ENCODE measurements around the gene YWHAG. TPM values are rescaled to one million over a fixed set of nuclear protein-coding genes. Genes with fewer than 3 reads are reported as not detected.

YWHAG gene
- total and polyA plus RNA-seq, 2 of the 13 experiments (the other 11 are each of a cell fraction or from before 2014, with no cell fraction given) = 36.9 to 67.5 TPM

GRCh38 chr7:76314042-76314721, 44.6 kb downstream of the YWHAG start (continued):
- TF ChIP-seq STAT5B (CRISPR knock-in tag; IDR thresholded peaks at IDR 0.05) (no peak), RFXANK (CRISPR knock-in tag; IDR thresholded peaks at IDR 0.05) (peak; percentile 75; the same call in 1 of the 2 replicates), NONO (IDR thresholded peaks at IDR 0.05) (no peak), NONO (CRISPR knock-in tag; conservative IDR thresholded peaks at IDR 0.05) (peak; percentile 81), ZMYM4 (CRISPR knock-in tag; IDR thresholded peaks at IDR 0.05) (peak; percentile 83), FIP1L1 (IDR thresholded peaks at IDR 0.05; ENCODE audit: borderline replicate concordance, insufficient read depth, low read depth, low read length) (no peak), ZFP36L2 (CRISPR knock-in tag; IDR thresholded peaks at IDR 0.05) (0 out of 2 replicates have a peak, but pooled peaks have one; percentile 49), ZMYM3 (CRISPR knock-in tag; IDR thresholded peaks at IDR 0.05) (peak; percentile 85), HMGXB4 (CRISPR knock-in tag; IDR thresholded peaks at IDR 0.05; ENCODE audit: borderline replicate concordance in 1 of 2, low read depth in 1 of 2) (peak; percentile 94 to 98), MEIS1 (CRISPR knock-in tag; IDR thresholded peaks at IDR 0.05; ENCODE audit: borderline replicate concordance) (no peak), CTCF (CRISPR knock-in tag; IDR thresholded peaks at IDR 0.05) (peak; percentile 100), ASH2L (IDR thresholded peaks at IDR 0.05; ENCODE audit: insufficient read length, low read depth, low read length) (no peak), JDP2 (CRISPR knock-in tag; IDR thresholded peaks at IDR 0.05; ENCODE audit: borderline replicate concordance) (no peak), NFE2 (CRISPR knock-in tag; IDR thresholded peaks at IDR 0.05) (no peak), RAD51 (IDR thresholded peaks at IDR 0.05; ENCODE audit: borderline replicate concordance) (no peak), ZNF800 (CRISPR knock-in tag; IDR thresholded peaks at IDR 0.05) (0 out of 2 replicates have a peak, but pooled peaks have one; percentile 64), CSRNP2 (CRISPR knock-in tag; conservative IDR thresholded peaks at IDR 0.05; ENCODE audit: low read depth) (no peak), ZNF362 (CRISPR knock-in tag; IDR thresholded peaks at IDR 0.05; ENCODE audit: borderline replicate concordance) (peak; percentile 70; the same call in 1 of the 2 replicates), ZNF83 (CRISPR knock-in tag; IDR thresholded peaks at IDR 0.05; ENCODE audit: borderline replicate concordance) (no peak), DDIT3 (CRISPR knock-in tag; IDR thresholded peaks at IDR 0.05) (no peak)
